B cell (primary cell): ENCODE data around the gene RELCH. TPM values are rescaled to one million over a fixed set of nuclear protein-coding genes. Genes with fewer than 3 reads are reported as not detected.

ENCODE experiments used
- ATAC-seq: fragments of 200-7000 bp; cut with Tn5 transposase; one replicate; pipeline ENCODE4 v1.10.0; 2021; ENCODE audit warnings: low read depth, mild to moderate bottlenecking, moderate number of reproducible peaks, moderate library complexity
- CTCF ChIA-PET: fragments of 350-600 bp; sonication (Branson Sonifier 250); formaldehyde crosslinking; loops from one replicate; lab custom pipeline; 2021; ENCODE audit warnings: antibody characterized with exemption, inconsistent platforms; lab: Charles Lee
- POLR2A ChIA-PET: fragments of 350-600 bp; sonication (Branson Sonifier 250); formaldehyde crosslinking; loops from one replicate; lab custom pipeline; 2021; ENCODE audit warnings: antibody characterized with exemption; lab: Charles Lee
- DNase-seq: peaks from one replicate; pipeline ENCODE4 v3.0.0; 2013
- H2AFZ ChIP-seq: 2 replicates; pipeline ENCODE4 v1.6.1; 2012; ENCODE audit warnings: mild to moderate bottlenecking, low read depth, low read length; ENCODE audit not compliant: insufficient read depth, poor library complexity, severe bottlenecking
- H3K27ac ChIP-seq, 2 donors: 1 replicate in 1 of 2; 2 replicates in 1 of 2; pipeline ENCODE4 v1.5.1; 2012 to 2013; ENCODE audit warnings: low read length in 2 of 2, mild to moderate bottlenecking in 2 of 2, moderate library complexity in 1 of 2
- H3K27me3 ChIP-seq, 4 experiments: fragments of 200-600 bp in 1 of 4; sonication (generic) in 1 of 4; replicated peaks in 1 of 4; 1 replicate in 2 of 4; 2 replicates in 2 of 4; pipeline versions ENCODE4 v1.6.1 to v1.7.0; 2013 to 2016; ENCODE audit warnings: low read length in 3 of 4, mild to moderate bottlenecking in 2 of 4, mixed read lengths in 1 of 4, moderate library complexity in 1 of 4; ENCODE audit not compliant: insufficient read depth in 4 of 4, control insufficient read depth in 3 of 4; ENCODE audit errors: control extremely low read depth in 1 of 4
- H3K36me3 ChIP-seq, 2 experiments: replicated peaks in 1 of 2; 1 replicate in 1 of 2; 2 replicates in 1 of 2; pipeline versions ENCODE4 v1.6.1 to v1.7.1; 2013; ENCODE audit warnings: low read length in 1 of 2; ENCODE audit not compliant: insufficient read depth in 2 of 2, control insufficient read depth in 1 of 2; ENCODE audit errors: control extremely low read depth in 1 of 2, extremely low read depth in 1 of 2
- H3K4me1 ChIP-seq, 2 donors: fragments of 200-600 bp in 1 of 2; sonication (generic) in 1 of 2; 1 replicate in 1 of 2; 2 replicates in 1 of 2; pipeline versions ENCODE4 v1.5.1 to v1.6.1; 2013 to 2017; ENCODE audit warnings: low read length in 2 of 2; ENCODE audit not compliant: control insufficient read depth in 2 of 2, insufficient read depth in 2 of 2
- H3K4me2 ChIP-seq: replicated peaks from 2 replicates; pipeline ENCODE3; 2012; ENCODE audit warnings: mild to moderate bottlenecking, low read depth, low read length; ENCODE audit not compliant: poor library complexity, severe bottlenecking
- H3K4me3 ChIP-seq, 5 experiments: fragments of 200-600 bp in 1 of 5; sonication (generic) in 1 of 5; 1 replicate in 3 of 5; 2 replicates in 2 of 5; pipeline versions ENCODE4 v1.5.1 to v1.7.0; 2011 to 2016; ENCODE audit warnings: low read length in 4 of 5, mild to moderate bottlenecking in 4 of 5, low read depth in 2 of 5, control low read depth in 1 of 5, moderate library complexity in 1 of 5; ENCODE audit not compliant: insufficient read depth in 1 of 5; ENCODE audit errors: control extremely low read depth in 1 of 5, extremely low read depth in 1 of 5
- H3K79me2 ChIP-seq: fragments of 200-600 bp; sonication (generic); one replicate; pipeline ENCODE4 v1.6.0; 2016; ENCODE audit warnings: low read length; ENCODE audit not compliant: control insufficient read depth, insufficient read depth
- H3K9ac ChIP-seq: fragments of 200-600 bp; sonication (generic); 2 replicates; pipeline ENCODE4 v1.6.1; 2017; ENCODE audit warnings: mild to moderate bottlenecking, low read length, moderate library complexity
- H3K9me3 ChIP-seq, 3 donors: one replicate each; pipeline versions ENCODE4 v1.6.1 to v1.7.1; 2013; ENCODE audit warnings: low read length in 2 of 3; ENCODE audit not compliant: control insufficient read depth in 2 of 3, insufficient read depth in 1 of 3; ENCODE audit errors: control extremely low read depth in 1 of 3
- H4K20me1 ChIP-seq: 2 replicates; pipeline ENCODE4 v1.6.0; 2012; ENCODE audit warnings: mild to moderate bottlenecking, low read length; ENCODE audit not compliant: insufficient read depth, control insufficient read depth, poor library complexity, severe bottlenecking
- H3K27ac Mint-ChIP-seq: one replicate; pipeline ENCODE4 v1.8.0; 2021; ENCODE audit warnings: mixed read lengths
- H3K27me3 Mint-ChIP-seq: one replicate; pipeline ENCODE4 v1.8.0; 2021; ENCODE audit warnings: mixed read lengths
- H3K4me1 Mint-ChIP-seq: one replicate; pipeline ENCODE4 v1.8.0; 2021; ENCODE audit warnings: mixed read lengths
- H3K4me3 Mint-ChIP-seq: one replicate; pipeline ENCODE4 v1.8.0; 2021; ENCODE audit warnings: mixed read lengths
- H3K9me3 Mint-ChIP-seq: one replicate; pipeline ENCODE4 v1.8.0; 2022; ENCODE audit warnings: mixed read lengths; ENCODE audit not compliant: insufficient read depth
- CTCF ChIP-seq: fragments of 200-600 bp; IDR thresholded peaks from one replicate; pipeline ENCODE4 v1.8.0; 2022; ENCODE audit warnings: antibody characterized with exemption, mild to moderate bottlenecking
- EZH2 ChIP-seq: IDR thresholded peaks from 2 replicates; pipeline ENCODE4 v1.6.1; 2012; ENCODE audit warnings: borderline replicate concordance, low read depth, mild to moderate bottlenecking, moderate library complexity, low read length; ENCODE audit not compliant: insufficient read depth, poor library complexity, severe bottlenecking
- whole genome bisulfite sequencing: methylation state at CpG from one replicate; pipeline ENCODE4 v1.1.5; 2013; ENCODE audit warnings: missing lambda C conversion rate; ENCODE audit not compliant: insufficient coverage; 5-methylcytosine and 5-hydroxymethylcytosine counted together
- intact Hi-C: fragments of 100-400 bp; cut with micrococcal nuclease; formaldehyde crosslinking; loops from one replicate; pipeline ENCODE4 v1.10.0; 2022
- polyA plus RNA-seq: library from polyadenylated mRNA; depleted of rRNA; stranded (reverse); fragments of >200 nt; gene quantifications from 2 replicates; pipeline ENCODE4 v1.2.3, GENCODE V29; 2012
- total RNA-seq, 2 donors: library from RNA; stranded (reverse); fragments of 120-200 nt in 1 of 2; gene quantifications; 1 replicate in 1 of 2; 2 replicates in 1 of 2; pipeline versions ENCODE4 v1.2.3 to v1.2.4, GENCODE V29; 2013 to 2022

RELCH gene
- total and polyA plus RNA-seq, 2 donors (not counting 1 experiment from before 2014, with no cell fraction given): 17.6 to 77.9 TPM

GRCh38 chr18:62264984-62265383, 77.9 kb downstream of the RELCH start:
- peaks cover 9 to 82% of the 10 kb centered on the region in 2 experiments for H3K36me3 ChIP-seq

GRCh38 chr18:62277045-62277444, 90.0 kb downstream of the RELCH start:
- Histone ChIP-seq H3K4me2 (no peak overlapping the region), H4K20me1 (no peaks in the 10 kb centered on the region), H3K79me2 (no peaks in the 10 kb centered on the region), H3K9ac (no peak overlapping the region), H3K27me3 (no peaks in the 10 kb centered on the region), H3K36me3 (peaks cover 12 to 35% of the 10 kb centered on the region in 2 experiments), H3K27ac (no peak overlapping the region), H3K9me3 (no peaks in the 10 kb centered on the region), H3K4me1 (no peaks in the 10 kb centered on the region), H2AFZ (no peak overlapping the region), H3K4me3 (no peak overlapping the region)
- Mint-ChIP-seq H3K9me3 (no peaks in the 10 kb centered on the region), H3K27ac (no peak overlapping the region), H3K4me3 (no peak overlapping the region), H3K4me1 (no peaks in the 10 kb centered on the region), H3K27me3 (no peaks in the 10 kb centered on the region)
- TF ChIP-seq CTCF: no peak
- TF ChIP-seq EZH2: no peak
- ATAC-seq: no peak
- CTCF ChIA-PET: interaction anchor here (0.6 kb wide), 1 partner anchor 56 kb away, joined by 4 read pairs; no protein-coding TSS in a partner anchor
- intact Hi-C loops: no loop called here
- no peak for DNase-seq
- POLR2A ChIA-PET: no interaction called here
- 100% methylated on average over 1 of the region's 1 CpG for WGBS

More at GRCh38 chr18:62264984-62265383, 77.9 kb downstream of the RELCH start:
- WGBS: 7% methylated on average over 2 of the region's 2 CpGs
- H3K4me1 ChIP-seq: peaks cover 1 to 2% of the 10 kb centered on the region in 2 donors
- Mint-ChIP-seq H3K27ac (no peak overlapping the region), H3K9me3 (no peaks in the 10 kb centered on the region), H3K4me3 (no peak overlapping the region), H3K4me1 (peaks cover 4% of the 10 kb centered on the region), H3K27me3 (no peaks in the 10 kb centered on the region)
- H3K79me2 ChIP-seq: no peaks in the 10 kb centered on the region
- H3K4me2 ChIP-seq: no peak overlapping the region
- intact Hi-C loops: no loop called here
- H4K20me1 ChIP-seq: no peaks in the 10 kb centered on the region
- H3K4me3 ChIP-seq: no peak overlapping the region
- no peaks in the 10 kb centered on the region for H3K9me3 ChIP-seq
- H2AFZ ChIP-seq: no peak overlapping the region
- TF ChIP-seq EZH2 (no peak), CTCF (no peak)
- DNase-seq (no peak), ATAC-seq (no peak)
- H3K9ac ChIP-seq: no peak overlapping the region
- H3K27me3 ChIP-seq: no peaks in the 10 kb centered on the region
- CTCF ChIA-PET: interaction anchor here (0.9 to 1.5 kb wide), 3 partner anchors 15 to 161 kb away, joined by 3 to 5 read pairs (median 3); no protein-coding TSS in a partner anchor
- no peak overlapping the region for H3K27ac ChIP-seq
- POLR2A ChIA-PET: no interaction called here
